HepG2 (cell line): ENCODE results near the gene DMGDH. TPM values are rescaled to one million over a fixed set of nuclear protein-coding genes. Genes with fewer than 3 reads are reported as not detected.

Experiments used
- AGO2 ChIP-seq: fragments of 200-400 bp; formaldehyde crosslinking; optimal IDR thresholded peaks from 2 replicates; pipeline ENCODE3; 2017; ENCODE audit warnings: mild to moderate bottlenecking, low read depth, low read length, moderate library complexity
- ATRX ChIP-seq: sonication (generic); formaldehyde crosslinking; IDR thresholded peaks from 2 replicates; pipeline ENCODE4 v1.4.0; 2020; ENCODE audit warnings: missing genetic modification reagents, borderline replicate concordance
- FOXC1 ChIP-seq: sonication (generic); formaldehyde crosslinking; IDR thresholded peaks from 2 replicates; pipeline ENCODE4 v1.8.0; 2022; ENCODE audit warnings: mild to moderate bottlenecking, missing genetic modification reagents, borderline replicate concordance
- KLF15 ChIP-seq: sonication (generic); formaldehyde crosslinking; IDR thresholded peaks from 2 replicates; pipeline ENCODE4 v1.8.1; 2023; ENCODE audit warnings: borderline replicate concordance, mild to moderate bottlenecking, inconsistent platforms, missing genetic modification reagents, mixed read lengths
- MLX ChIP-seq: IDR thresholded peaks from 2 replicates; pipeline ENCODE4 v1.6.1; 2016
- NFAT5 ChIP-seq: sonication (generic); formaldehyde crosslinking; IDR thresholded peaks from 2 replicates; pipeline ENCODE4 v1.4.0; 2020; ENCODE audit warnings: missing genetic modification reagents
- NFYC ChIP-seq: IDR thresholded peaks from 2 replicates; pipeline ENCODE4 v1.6.1; 2016; ENCODE audit warnings: missing genetic modification reagents, missing compliant biosample characterization
- PITX1 ChIP-seq: sonication (generic); formaldehyde crosslinking; IDR thresholded peaks from 2 replicates; pipeline ENCODE4 v1.5.1; 2020; ENCODE audit warnings: mild to moderate bottlenecking, missing genetic modification reagents
- RXRB ChIP-seq: IDR thresholded peaks from 2 replicates; pipeline ENCODE4 v1.6.1; 2016; ENCODE audit warnings: borderline replicate concordance, missing genetic modification reagents, missing compliant biosample characterization
- XBP1 ChIP-seq: sonication (generic); formaldehyde crosslinking; IDR thresholded peaks from 2 replicates; pipeline ENCODE4 v1.5.0; 2020; ENCODE audit warnings: missing genetic modification reagents
- ZNF3 ChIP-seq: IDR thresholded peaks from 2 replicates; pipeline ENCODE4 v1.7.0; 2017; ENCODE audit warnings: inconsistent platforms
- ZNF34 ChIP-seq: sonication (generic); formaldehyde crosslinking; IDR thresholded peaks from 2 replicates; pipeline ENCODE4 v1.4.0; 2020; ENCODE audit warnings: mild to moderate bottlenecking, missing genetic modification reagents, borderline replicate concordance
- ZNF484 ChIP-seq: sonication (generic); formaldehyde crosslinking; IDR thresholded peaks from 2 replicates; pipeline ENCODE4 v1.5.1; 2020; ENCODE audit warnings: mild to moderate bottlenecking, low read depth, missing genetic modification reagents, borderline replicate concordance
- ZNF552 ChIP-seq: sonication (generic); formaldehyde crosslinking; IDR thresholded peaks from 2 replicates; pipeline ENCODE4 v1.9.0; 2022; ENCODE audit warnings: missing genetic modification reagents, mild to moderate bottlenecking, borderline replicate concordance
- ZNF746 ChIP-seq: sonication (generic); formaldehyde crosslinking; IDR thresholded peaks from 2 replicates; pipeline ENCODE4 v1.8.0; 2022; ENCODE audit warnings: mild to moderate bottlenecking, missing genetic modification reagents
- polyA plus RNA-seq, 8 experiments: library from polyadenylated mRNA; depleted of rRNA in 3 of 8; stranded (reverse) in 7 of 8; unstranded in 1 of 8; fragments of >200 nt; fragmentation: Illumina TruSeq in 4 of 8; extraction: Trizol in 4 of 8; gene quantifications; 2 replicates each; pipeline versions ENCODE4 v1.2.1 to v1.2.3, GENCODE V29; 2011 to 2016; ENCODE audit warnings: low read depth in 4 of 8, missing spikeins in 1 of 8, mixed read lengths in 1 of 8; ENCODE audit not compliant: insufficient read depth in 1 of 8
- total RNA-seq, 5 experiments: library from RNA; depleted of rRNA; stranded (reverse); fragments of >200 nt; fragmentation: Illumina TruSeq; extraction: Trizol; gene quantifications; 2 replicates each; pipeline ENCODE4 v1.2.3, GENCODE V29; 2016; ENCODE audit warnings: low read depth in 1 of 5
- TF ChIP-seq, protein P1 (sequence below): sonication (generic); IDR thresholded peaks from 2 replicates; pipeline ENCODE4 v1.6.1; 2016; ENCODE audit warnings: low read depth, borderline replicate concordance
- TF ChIP-seq, protein P2 (sequence below): sonication (generic); formaldehyde crosslinking; IDR thresholded peaks from 2 replicates; pipeline ENCODE4 v1.5.0; 2020; ENCODE audit warnings: missing genetic modification reagents
- TF ChIP-seq, protein P3 (sequence below): sonication (generic); formaldehyde crosslinking; IDR thresholded peaks from 2 replicates; pipeline ENCODE4 v1.8.1; 2023; ENCODE audit warnings: mild to moderate bottlenecking, inconsistent platforms, moderate library complexity, missing genetic modification reagents, borderline replicate concordance

Gene DMGDH
- total and polyA plus RNA-seq, 2 of the 13 experiments (the other 11 are each of a cell fraction or from before 2014, with no cell fraction given), result 3.6 to 7.9 TPM

DNA sequence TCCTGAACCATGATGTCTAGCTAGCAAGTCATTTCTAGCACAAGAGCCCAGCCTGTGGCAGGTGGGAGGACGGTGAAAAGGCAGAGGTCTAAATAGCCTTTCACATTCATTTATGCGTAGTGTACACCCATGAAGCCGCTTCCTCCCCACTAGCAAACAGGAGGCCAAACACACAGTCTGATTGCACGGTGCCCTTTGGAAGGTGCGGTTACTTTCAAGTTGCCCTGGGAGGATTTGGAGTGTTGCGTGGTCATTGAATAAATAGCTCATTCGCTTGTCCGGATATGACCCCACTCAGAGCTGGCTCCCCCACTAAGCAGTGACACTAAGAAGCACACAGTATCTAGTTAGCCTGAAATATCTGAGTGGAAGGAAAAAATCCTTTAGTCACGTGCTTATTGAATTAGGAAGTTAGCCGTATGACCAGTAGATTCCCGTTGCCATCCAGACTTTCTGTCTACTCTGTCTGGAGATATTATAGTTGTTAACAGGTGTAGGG, 83.7 kb downstream of the DMGDH start (continued):
- TF ChIP-seq, protein P1, sequence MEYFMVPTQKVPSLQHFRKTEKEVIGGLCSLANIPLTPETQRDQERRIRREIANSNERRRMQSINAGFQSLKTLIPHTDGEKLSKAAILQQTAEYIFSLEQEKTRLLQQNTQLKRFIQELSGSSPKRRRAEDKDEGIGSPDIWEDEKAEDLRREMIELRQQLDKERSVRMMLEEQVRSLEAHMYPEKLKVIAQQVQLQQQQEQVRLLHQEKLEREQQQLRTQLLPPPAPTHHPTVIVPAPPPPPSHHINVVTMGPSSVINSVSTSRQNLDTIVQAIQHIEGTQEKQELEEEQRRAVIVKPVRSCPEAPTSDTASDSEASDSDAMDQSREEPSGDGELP, result peak; percentile 75; the same call in 1 of the 2 replicates
- TF ChIP-seq ZNF34 (no peak), PITX1 (peak; percentile 99), MLX (CRISPR knock-in tag) (peak; percentile 98), ATRX (no peak), NFAT5 (CRISPR knock-in tag) (peak; percentile 28; the same call in 1 of the 2 replicates), ZNF484 (no peak), ZNF552 (CRISPR knock-in tag) (peak; percentile 41; the same call in 1 of the 2 replicates), KLF15 (CRISPR knock-in tag) (peak; percentile 40; the same call in 1 of the 2 replicates), RXRB (peak; percentile 100), XBP1 (CRISPR knock-in tag) (peak; percentile 64; the same call in 1 of the 2 replicates), ZNF746 (CRISPR knock-in tag) (peak; percentile 84), FOXC1 (peak; percentile 81), ZNF3 (CRISPR knock-in tag) (no peak), NFYC (CRISPR knock-in tag) (no peak; the same call in 1 of the 2 replicates), AGO2 (no peak)
- TF ChIP-seq, protein P2, sequence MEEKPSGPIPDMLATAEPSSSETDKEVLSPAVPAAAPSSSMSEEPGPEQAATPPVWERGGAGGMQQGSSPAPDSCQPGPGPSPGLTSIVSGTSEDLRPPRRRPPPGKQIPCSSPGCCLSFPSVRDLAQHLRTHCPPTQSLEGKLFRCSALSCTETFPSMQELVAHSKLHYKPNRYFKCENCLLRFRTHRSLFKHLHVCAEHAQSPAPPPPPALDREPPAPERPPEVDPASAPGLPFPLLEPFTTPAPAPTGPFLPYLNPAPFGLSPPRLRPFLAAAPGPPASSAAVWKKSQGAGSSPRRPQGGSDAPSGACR (CRISPR knock-in tag), result peak; percentile 84
- TF ChIP-seq, protein P3, sequence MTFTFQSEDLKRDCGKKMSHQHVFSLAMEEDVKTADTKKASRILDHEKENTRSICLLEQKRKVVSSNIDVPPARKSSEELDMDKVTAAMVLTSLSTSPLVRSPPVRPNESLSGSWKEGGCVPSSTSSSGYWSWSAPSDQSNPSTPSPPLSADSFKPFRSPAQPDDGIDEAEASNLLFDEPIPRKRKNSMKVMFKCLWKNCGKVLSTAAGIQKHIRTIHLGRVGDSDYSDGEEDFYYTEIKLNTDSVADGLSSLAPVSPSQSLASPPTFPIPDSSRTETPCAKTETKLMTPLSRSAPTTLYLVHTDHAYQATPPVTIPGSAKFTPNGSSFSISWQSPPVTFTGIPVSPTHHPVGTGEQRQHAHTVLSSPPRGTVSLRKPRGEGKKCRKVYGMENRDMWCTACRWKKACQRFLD (CRISPR knock-in tag), result 0 out of 2 replicates have a peak, but pooled peaks have one; percentile 37
